ENCODE results near the gene HOXA2.

HOXA2 gene

GRCh38 chr7:27109466-27110185, 7.1 kb upstream of the HOXA2 start:
- Histone ChIP-seq H3K4me2 (ENCODE audit: low read depth, low read length, poor library complexity, severe bottlenecking) (no peak overlapping the region), H3K27ac (ENCODE audit: low read depth, low read length) (no peak overlapping the region), H3K4me3 (ENCODE audit: insufficient read depth, low read length, poor library complexity, severe bottlenecking) (no peak overlapping the region), H4K20me1 (ENCODE audit: low read depth, low read length) (no peaks in the 10 kb centered on the region), H2AFZ (ENCODE audit: low read depth, low read length, severe bottlenecking) (no peak overlapping the region), H3K9me3 (ENCODE audit: insufficient read depth, low read length) (no peaks in the 10 kb centered on the region), H3K36me3 (ENCODE audit: low read length) (no peaks in the 10 kb centered on the region), H3K79me2 (ENCODE audit: insufficient read depth, low read length) (no peaks in the 10 kb centered on the region), H3K9me2 (replicated peaks; ENCODE audit: insufficient read depth, low read length) (no peaks in the 10 kb centered on the region), H3K9ac (ENCODE audit: low read length) (no peak overlapping the region), H3K27me3 (ENCODE audit: low read length) (no peaks in the 10 kb centered on the region), H3F3A (ENCODE audit: insufficient read depth) (no peaks in the 10 kb centered on the region)
- TF ChIP-seq EZH2phosphoT487 (conservative IDR thresholded peaks at IDR 0.05; ENCODE audit: low read length) (no peak), CTCF (IDR thresholded peaks at IDR 0.05; ENCODE audit: insufficient read depth, low read length, poor library complexity, severe bottlenecking) (no peak)

DNA sequence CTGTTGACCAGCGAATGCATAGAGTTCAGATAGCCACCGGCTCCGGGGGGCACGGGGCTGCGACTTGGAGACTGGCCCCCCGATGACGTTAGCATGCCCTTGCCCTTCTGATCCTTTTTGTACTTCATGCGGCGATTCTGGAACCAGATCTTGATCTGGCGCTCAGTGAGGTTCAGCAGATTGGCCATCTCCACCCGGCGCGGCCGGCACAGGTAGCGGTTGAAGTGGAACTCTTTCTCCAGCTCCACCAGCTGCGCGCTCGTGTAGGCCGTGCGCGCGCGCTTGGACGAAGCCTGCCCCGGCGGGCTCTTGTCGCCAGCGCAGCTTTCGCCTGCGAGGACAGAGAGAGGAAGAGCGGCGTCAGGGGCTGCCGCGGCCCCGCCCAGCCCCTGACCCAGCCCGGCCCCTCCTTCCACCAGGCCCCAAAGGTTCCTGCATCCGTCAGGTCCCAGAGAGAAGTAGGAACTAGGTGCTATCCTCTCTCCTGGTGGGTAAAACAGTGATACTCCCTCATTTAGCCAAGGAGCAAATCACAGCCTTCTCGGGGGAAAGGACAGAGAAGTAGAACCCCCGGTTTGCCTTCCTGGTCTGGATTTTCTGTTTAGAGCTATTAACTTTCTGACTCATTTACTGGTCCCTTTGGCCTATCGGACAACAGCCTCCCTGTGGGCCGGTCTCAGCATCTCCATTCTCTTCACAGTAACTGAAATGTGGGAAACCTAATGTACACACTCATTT, 6.1 kb upstream of the HOXA2 start:
- no peak overlapping the region for H3K9ac ChIP-seq (ENCODE audit: low read length)
- H3K36me3 ChIP-seq (ENCODE audit: low read length): no peaks in the 10 kb centered on the region
- H3K27ac ChIP-seq (ENCODE audit: low read depth, low read length): no peak overlapping the region
- no peak overlapping the region for H3K4me2 ChIP-seq (ENCODE audit: low read depth, low read length, poor library complexity, severe bottlenecking)
- TF ChIP-seq CTCF (IDR thresholded peaks at IDR 0.05; ENCODE audit: insufficient read depth, low read length, poor library complexity, severe bottlenecking): no peak
- no peak for TF ChIP-seq EZH2phosphoT487 (conservative IDR thresholded peaks at IDR 0.05; ENCODE audit: low read length)
- no peaks in the 10 kb centered on the region for H3K79me2 ChIP-seq (ENCODE audit: insufficient read depth, low read length)
- H3K9me2 ChIP-seq (replicated peaks; ENCODE audit: insufficient read depth, low read length): no peaks in the 10 kb centered on the region
- H3K9me3 ChIP-seq (ENCODE audit: insufficient read depth, low read length): no peaks in the 10 kb centered on the region
- no peak overlapping the region for H3K4me3 ChIP-seq (ENCODE audit: insufficient read depth, low read length, poor library complexity, severe bottlenecking)
- no peaks in the 10 kb centered on the region for H3F3A ChIP-seq (ENCODE audit: insufficient read depth)
- H3K27me3 ChIP-seq (ENCODE audit: low read length): no peaks in the 10 kb centered on the region
- no peaks in the 10 kb centered on the region for H4K20me1 ChIP-seq (ENCODE audit: low read depth, low read length)
- no peak overlapping the region for H2AFZ ChIP-seq (ENCODE audit: low read depth, low read length, severe bottlenecking)

DNA sequence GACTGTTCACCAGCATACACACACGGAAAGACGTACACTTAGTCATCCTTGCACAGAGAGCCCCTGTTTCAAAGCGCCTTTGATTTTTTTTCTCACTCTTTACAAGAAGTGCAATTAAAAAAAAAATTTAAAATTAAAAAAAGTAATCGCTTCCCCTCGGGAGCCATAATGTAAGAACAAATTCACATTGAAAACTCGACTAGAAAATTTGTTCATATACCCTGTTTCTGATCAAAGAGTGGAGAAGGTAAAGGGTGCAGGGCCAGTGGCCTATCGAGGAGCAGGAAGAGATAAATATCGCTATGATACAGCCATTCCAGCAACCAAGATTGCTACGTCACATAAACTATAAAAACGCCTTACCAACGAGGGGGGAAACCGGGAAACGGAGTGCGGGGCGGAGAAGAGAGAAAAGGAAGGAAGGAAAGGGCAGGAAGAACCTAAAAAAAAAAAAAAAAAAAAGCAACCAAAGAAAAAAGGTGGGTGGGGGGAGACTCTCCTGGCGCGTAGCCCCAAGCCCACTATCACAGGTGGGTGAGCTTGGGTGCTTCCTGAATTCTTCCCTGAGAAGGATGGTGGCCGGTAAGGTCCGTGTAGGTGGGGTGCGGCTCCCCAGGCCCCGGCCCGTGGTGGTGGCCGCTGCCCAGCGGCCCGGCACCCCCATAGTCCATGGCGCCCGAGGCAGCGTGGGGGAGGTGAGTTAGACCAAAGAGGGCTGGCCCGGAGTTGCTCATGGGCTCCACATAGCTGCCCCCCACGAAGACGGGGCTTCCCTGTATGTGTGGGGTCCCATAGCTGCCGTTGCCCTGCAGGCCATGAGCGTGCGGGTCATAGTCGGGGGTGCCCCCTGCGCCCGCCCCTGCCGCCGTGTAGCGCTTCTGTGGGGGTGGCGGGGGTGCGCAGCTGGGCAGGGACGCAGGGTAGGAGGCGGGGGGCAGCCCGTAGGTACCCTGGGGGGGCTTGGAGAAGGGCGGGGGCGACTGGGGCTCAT, 5.2 kb upstream of the HOXA2 start:
- Histone ChIP-seq H3K4me2 (ENCODE audit: low read depth, low read length, poor library complexity, severe bottlenecking) (no peak overlapping the region), H4K20me1 (ENCODE audit: low read depth, low read length) (no peaks in the 10 kb centered on the region)

More for the DNA sequence above, 5.2 kb upstream of the HOXA2 start:
- Histone ChIP-seq H3K4me3 (ENCODE audit: insufficient read depth, low read length, poor library complexity, severe bottlenecking) (no peak overlapping the region), H3K36me3 (ENCODE audit: low read length) (no peaks in the 10 kb centered on the region), H3K79me2 (ENCODE audit: insufficient read depth, low read length) (no peaks in the 10 kb centered on the region), H3K27me3 (ENCODE audit: low read length) (no peaks in the 10 kb centered on the region), H3K27ac (ENCODE audit: low read depth, low read length) (no peak overlapping the region), H3F3A (ENCODE audit: insufficient read depth) (no peaks in the 10 kb centered on the region), H2AFZ (ENCODE audit: low read depth, low read length, severe bottlenecking) (no peak overlapping the region), H3K9ac (ENCODE audit: low read length) (no peak overlapping the region), H3K9me2 (replicated peaks; ENCODE audit: insufficient read depth, low read length) (no peaks in the 10 kb centered on the region), H3K9me3 (ENCODE audit: insufficient read depth, low read length) (no peaks in the 10 kb centered on the region)
- TF ChIP-seq CTCF (IDR thresholded peaks at IDR 0.05; ENCODE audit: insufficient read depth, low read length, poor library complexity, severe bottlenecking) (no peak), EZH2phosphoT487 (conservative IDR thresholded peaks at IDR 0.05; ENCODE audit: low read length) (no peak)

Data from SU-DHL-6 (cell line).